GM12891 (cell line): ENCODE measurements around the gene RAD18.

Experiments used
- POLR2A ChIP-seq: IDR thresholded peaks from 2 replicates; pipeline ENCODE4 v1.6.1; 2011; ENCODE audit warnings: low read depth, low read length, control low read depth
- POLR2AphosphoS5 ChIP-seq: IDR thresholded peaks from 2 replicates; pipeline ENCODE4 v1.6.1; 2011; ENCODE audit warnings: low read depth, low read length, control low read depth
- TAF1 ChIP-seq: IDR thresholded peaks from 2 replicates; pipeline ENCODE4 v1.6.1; 2011; ENCODE audit warnings: low read depth, low read length, control low read depth

DNA sequence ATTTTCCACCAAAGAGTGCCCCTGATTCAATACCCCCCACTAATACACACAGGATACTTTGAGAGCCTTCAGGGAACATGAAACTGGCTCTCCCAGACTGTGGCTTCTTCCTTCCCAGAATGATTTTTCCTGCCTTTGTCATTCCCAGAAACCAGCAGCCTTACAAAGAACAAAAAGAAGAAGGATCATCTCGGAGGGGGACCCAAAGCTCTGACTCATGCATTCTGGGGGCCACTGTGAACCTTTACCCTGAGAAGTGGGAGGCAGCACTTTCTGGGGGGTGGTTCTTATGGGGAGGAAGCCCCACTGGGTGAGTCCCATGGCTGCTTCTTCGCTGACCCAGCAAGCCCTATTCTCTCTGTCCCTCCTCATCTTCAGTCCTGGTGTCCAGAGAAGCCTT, 44.7 kb upstream of the RAD18 start:
- TF ChIP-seq TAF1 (no peak), POLR2A (no peak), POLR2AphosphoS5 (no peak)
